NB4 (cell line): ENCODE data around the gene CEMIP2.

Experiments
- CTCF ChIP-seq: IDR thresholded peaks from one replicate; pipeline ENCODE4 v1.5.1; 2012; ENCODE audit warnings: low read depth, low read length
- MYC ChIP-seq: IDR thresholded peaks from 2 replicates; pipeline ENCODE4 v1.6.1; 2011; ENCODE audit warnings: low read depth, low read length
- POLR2A ChIP-seq: IDR thresholded peaks from 2 replicates; pipeline ENCODE4 v1.6.1; 2011; ENCODE audit warnings: mild to moderate bottlenecking; ENCODE audit not compliant: insufficient read length; ENCODE audit errors: extremely low read depth

- TF ChIP-seq POLR2A (no peak), CTCF (no peak), MYC (no peak)
Observed at GRCh38 chr9:71670121-71670520, 98.2 kb downstream of the CEMIP2 start.
